ENCODE results near the gene ZNRF4.
A peak's percentile ranks its signal among the peaks of the same experiment; 100 is the strongest.
"Not testable (repeated sequence)": the region's sequence is repeated elsewhere in the genome, so short reads cannot be mapped to it uniquely, and the experiment has no call there.

The ZNRF4 gene

DNA sequence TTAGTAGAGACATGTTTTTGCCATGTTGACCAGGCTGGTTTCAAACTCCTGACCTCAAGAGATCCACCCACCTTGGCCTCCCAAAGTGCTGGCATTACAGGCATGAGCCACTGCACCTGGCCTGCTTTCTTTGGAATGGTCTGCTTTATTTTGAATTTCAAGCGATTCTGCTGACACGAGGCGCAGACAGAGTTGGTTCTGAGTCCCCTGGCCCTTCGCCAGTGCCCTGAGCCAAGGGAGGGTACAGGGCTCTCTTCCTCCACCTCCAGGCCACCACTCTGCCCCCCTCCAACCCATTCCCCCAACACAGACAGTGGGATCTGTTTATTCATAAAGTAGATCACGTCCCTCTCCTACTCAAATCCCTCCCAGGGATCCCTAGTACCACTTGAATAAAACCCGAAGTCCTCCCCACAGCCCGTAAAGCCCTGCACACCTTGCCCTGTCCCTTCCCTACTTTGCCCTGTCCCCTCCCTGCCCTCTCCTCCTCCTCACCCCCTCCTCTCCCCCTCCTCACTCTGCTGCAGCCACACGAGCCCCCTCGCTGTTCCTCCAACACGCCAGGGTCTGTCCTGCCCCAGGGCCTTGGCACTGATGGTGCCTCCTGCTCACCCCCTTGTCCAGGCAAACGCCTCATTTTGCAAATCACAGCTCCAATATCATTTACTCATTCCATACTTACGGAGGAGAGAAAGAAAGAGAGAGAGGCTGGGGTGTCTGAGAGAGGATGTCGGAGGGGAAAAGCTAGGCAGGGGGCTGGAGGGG, 22.4 kb downstream of the ZNRF4 start:
- no peak for DNase-seq (ENCODE audit: low spot score)

DNA sequence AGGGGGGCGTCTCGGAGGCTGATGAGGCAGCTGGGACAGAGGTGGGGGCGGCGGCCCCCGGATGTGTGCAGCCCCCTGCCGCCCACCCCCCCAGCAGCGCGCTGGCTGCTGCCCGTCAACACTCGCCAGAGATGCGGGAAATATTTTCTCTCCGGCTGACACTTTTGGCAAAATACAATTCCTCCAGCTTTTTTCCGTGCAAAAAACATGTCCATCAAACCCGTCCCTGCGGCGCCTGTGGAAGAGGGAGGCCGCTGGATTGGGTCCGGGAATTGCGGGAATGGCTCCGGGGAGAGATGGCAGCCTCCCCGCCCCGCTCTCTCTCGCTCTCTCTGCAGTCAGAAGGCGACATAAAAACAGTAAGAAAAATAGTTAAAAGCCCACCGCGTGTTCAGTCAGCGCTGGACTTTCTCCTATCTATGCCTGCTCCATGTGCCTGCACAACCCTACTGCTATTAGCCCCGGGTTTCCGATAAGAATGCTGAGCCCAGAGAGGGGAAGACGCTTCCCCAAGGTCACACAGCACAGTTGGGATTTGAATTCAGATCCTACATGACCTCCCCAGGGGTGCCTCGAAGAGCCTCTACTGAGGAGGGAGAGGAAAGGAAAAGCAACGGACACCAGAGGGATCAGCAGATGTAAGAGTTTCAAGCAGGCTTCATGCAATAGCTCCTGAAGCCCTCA, 23.2 kb downstream of the ZNRF4 start:
- no peak for DNase-seq (ENCODE audit: low spot score)

DNA sequence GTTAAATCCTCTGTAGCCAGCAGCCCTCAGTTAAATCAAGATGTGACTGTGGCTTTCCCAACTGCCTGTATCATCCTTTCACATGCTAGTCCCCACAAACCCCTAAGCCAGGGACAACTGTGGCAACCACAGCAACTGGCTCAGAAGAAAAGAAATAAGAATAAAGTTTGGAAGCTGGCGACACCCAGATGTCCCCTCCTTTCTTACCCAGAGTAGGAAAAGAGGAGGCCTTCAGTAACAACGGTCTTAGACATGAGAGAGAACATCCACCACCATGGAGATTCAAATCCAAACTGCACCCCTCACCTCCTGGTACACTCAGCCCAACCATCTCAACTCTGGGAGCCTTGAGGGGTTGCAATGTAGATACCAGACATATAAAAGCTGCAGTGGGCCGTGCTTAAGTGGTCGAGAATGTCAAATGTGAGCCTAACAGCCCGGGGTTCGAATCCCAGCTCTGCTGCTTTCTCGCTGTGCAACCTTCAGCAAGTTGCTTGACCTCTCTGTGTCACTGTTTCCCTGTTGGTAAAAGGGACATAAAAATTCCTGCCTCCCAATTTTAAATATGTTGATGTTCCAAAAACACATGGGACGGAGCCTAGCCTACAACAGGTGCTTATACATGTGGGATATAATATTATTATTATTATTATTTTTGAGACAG, 23.8 kb downstream of the ZNRF4 start:
- no peak for DNase-seq (ENCODE audit: low spot score)

DNA sequence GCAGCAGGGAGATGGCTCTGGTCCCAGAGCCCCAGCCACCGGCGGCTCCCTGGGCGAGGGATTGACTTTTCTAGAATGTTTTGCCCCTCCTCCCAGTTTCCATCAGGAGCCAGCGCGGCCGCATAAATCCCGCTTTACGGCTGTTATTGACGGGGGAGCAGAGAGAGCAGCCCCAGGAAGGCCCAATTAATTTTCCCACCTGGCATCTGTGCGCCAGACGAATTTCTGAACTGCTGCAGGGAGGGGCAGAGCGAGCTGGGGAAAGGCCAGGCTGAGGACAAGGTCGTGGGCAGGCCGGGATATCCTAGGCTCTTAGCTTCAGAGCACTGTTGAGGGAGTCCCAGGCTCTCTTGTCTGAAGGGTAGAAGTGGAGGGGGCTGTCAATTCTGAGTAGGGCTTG, 24.7 kb downstream of the ZNRF4 start:
- DNase-seq (ENCODE audit: low spot score): no peak

DNA sequence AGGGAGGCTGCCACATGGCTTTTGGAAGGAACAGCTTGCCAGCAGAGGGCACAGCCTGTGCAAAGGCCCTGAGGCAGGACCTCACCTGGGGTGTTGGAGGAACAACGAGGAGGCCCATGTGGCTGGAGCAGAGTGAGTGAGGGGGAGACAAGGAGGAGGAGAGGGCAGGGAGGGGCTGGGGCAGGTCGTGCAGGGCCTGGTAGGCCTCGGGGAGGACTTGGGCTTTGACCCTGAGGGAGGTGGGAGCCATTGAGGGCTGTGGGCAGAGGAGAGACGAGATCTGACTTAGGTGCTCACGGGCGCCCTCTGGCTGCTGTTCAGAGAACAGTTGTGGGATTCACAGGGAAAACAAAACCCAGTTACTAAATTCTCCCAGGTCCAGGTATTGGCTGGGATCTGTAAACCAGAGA, 25.2 kb downstream of the ZNRF4 start:
- peak; percentile 18 for DNase-seq (ENCODE audit: low spot score)

DNA sequence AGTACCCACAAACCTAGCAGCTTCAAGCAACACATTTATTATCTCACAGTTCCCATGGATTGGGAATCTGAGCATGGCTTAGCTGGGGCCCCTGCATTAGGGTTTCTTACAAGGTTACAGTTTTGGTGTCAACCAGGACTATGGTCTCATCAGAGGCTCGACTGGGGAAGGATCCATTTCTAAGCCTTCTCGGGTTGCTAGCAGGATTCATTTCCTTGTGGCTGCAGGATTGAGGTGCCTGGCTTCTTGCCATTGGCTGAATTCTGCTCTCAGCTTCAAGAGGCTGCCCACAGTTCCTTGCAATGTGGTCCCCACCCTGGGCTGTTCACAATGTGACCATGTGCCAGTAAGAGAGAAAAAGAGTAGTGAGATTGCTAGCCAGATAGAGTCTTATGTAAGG, 26.7 kb downstream of the ZNRF4 start:
- DNase-seq (ENCODE audit: low spot score): no peak

DNA sequence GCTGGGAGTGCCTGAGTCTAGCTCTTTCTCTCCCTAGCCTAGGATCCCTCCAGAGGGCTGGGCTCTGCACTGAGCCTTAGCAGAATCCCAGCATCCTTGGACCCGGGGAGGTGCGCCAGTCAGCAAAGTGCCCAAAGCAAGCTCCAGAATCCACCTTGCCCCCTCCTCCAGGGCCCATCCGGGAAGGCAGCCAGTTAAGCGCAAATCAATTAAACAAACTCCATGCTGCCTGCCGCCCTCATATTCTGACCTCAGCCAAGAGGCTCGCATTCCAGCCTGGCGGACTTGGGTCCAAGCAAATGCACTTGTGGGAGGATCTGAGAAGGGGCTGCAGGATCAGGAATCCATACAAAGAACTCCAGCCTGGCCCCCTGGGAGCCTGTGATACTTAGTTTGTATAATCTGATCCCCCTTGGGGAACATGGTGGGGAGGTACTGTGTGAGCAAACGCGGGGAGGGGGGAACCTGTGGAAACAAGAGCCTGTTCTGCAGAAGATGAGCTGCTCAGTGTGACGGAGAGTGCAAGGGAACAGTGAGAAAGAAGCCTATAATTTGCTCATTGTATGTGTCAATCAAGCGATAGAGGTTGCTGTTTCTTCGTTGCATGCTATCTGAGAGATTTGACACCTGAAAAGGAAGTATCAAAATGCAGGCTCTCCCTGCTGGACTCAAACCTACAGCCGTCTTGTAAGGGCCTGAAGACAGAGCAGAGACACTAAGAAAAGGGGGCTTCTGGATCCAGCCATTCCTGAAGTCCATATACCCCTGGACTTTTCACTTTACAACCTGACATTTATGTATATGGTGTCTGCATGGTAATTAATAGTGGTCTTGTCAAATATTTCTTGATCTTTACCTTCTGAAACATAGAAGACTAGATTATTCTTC, 29.4 kb downstream of the ZNRF4 start:
- DNase-seq (ENCODE audit: low spot score): no peak

DNA sequence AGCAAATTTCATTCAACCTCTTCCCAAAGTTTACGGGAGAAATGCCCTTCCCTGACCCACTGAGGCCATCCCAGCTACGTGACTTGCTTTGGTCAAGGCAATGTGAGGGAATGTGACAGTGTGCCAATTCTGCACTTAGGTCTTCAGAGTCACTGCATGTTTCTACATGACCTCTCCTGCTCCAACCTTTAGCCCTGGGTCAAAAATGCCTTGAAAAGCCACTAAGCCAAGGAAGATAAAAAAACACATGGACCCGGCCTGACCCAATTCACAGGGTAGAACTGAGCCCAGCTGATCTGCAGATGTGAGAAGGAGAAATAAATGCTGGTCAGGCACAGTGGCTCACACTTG, 30.0 kb downstream of the ZNRF4 start:
- DNase-seq (ENCODE audit: low spot score): no peak

DNA sequence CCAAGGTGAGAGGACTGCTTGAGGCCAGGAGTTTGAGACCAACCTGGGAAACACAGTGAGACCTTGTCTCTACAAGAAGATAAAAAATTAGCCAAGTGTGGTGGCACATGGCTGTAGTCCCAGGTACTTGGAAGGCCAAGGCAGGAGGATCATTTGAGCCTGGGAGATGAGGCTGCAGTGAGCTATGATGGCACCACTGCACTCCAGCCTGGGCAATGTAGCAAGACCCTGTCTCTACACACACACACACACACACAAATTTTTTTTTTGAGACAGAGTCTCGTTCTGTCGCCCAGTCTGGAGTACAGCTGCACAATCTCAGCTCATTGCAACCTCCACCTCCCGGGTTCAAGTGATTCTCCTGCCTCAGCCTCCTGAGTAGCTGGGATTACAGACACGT, 30.4 kb downstream of the ZNRF4 start:
- not testable (repeated sequence) for DNase-seq (ENCODE audit: low spot score)

DNA sequence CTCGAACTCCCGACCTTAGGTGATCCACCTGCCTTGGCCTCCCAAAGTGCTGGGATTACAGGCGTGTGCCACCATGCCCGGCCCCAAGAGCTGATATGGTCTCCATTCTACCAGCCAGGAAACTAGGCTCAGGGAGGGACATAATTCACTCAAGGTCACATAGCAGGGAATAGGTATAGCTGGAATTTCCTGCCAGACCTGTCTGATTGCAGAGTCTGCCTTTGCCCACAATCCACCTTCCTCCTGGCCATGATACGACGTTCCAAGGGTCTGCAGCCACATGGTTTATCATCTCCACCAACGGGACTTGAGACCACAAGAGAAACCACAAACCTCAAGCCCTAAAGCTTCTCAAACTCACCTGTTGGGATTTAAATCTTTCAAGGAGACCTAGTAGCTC, 32.0 kb downstream of the ZNRF4 start:
- no peak for DNase-seq (ENCODE audit: low spot score)

DNA sequence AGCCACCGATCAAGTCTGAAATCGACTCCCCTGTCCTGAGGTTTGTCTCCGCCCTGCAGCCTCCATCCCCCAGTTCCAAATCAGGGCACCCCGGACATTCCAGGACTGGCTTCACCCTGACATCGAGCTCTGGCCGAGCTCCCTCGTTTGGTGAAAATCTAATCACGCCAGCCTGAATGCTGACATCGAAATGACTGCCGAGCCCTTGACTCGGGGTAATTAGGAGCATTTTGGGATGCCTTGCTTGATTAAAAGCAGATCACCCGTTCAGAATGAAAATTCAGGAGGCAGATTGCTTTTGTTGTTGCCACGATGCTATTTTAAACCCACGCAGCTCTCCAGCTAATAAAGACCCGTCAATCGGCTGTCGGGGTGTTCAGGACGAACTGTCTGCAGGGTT, 34.3 kb downstream of the ZNRF4 start:
- no peak for DNase-seq (ENCODE audit: low spot score)

DNA sequence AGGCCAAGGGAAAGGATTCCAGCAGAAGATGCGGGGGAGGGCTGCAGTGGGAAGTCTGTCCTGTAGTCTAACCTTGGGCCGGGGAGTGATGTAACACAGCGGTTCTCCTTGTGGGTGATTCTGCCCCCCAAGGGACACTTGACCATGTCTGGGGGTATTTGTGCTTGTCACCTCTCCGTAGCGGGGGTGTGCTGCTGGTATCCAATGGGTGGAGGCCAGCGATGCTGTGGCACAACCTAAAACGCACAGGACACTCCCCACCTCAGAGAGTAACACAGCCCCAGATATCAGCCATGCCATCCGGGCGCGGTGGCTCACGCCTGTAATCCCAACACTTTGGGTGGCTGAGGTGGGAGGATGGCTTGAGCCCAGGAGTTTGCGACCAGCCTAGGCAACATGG, 36.3 kb downstream of the ZNRF4 start:
- DNase-seq (ENCODE audit: low spot score): no peak

DNA sequence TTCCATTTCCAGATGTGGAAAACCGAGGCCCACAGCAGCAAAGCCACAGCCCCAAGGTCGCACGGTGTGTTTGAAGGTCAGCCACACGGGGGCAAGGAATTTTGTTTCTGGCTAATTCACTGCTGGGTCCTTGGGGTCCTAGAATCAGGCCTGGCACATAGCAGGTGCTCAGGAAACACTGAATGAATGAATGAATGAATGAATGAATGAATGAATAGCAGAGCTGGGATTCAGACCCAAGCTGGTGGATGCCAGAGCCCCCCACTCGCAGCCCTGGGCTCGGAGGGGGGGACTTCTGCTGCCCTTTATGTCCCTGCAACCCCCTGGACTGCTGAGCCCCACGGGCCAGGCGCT, 37.0 kb downstream of the ZNRF4 start:
- no peak for DNase-seq (ENCODE audit: low spot score)

DNA sequence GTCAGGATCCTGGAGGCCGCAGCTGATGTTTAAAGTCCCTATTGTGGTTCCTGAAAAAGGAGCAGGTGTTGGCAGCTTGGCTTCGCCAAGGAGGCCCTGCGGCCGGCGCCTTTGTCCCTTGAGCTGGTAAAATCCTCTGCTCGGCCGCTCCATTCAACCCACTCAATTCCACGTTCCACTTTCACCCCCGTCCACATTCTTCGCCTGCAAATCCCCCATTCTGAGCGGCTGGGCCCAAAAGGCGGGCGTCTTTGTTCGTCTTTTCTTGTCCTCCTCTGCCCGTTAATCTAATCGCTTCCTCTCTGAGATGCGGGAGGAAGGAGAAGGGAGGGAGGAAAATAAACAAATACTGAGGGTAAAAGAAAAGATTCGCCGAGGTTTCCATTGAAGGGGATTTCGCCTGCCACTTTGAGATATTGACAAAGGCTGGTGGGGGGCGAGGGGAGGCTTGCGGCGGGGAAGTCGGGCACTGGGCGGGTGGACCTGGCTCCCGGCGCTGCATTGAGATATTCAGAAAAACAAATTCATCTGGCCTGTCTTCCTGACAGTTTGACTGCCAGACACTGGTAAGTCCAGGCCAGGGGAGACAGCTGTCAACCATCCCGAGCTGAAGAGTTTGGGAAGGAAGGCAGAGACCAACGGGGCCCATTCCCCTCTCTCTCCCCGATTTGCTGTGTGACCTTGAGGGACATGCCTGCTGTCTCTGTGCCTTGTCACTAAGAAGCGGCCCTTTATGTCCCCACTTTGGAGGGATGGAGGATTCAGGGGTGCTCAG, 37.6 kb downstream of the ZNRF4 start:
- no peak for DNase-seq (ENCODE audit: low spot score)

DNA sequence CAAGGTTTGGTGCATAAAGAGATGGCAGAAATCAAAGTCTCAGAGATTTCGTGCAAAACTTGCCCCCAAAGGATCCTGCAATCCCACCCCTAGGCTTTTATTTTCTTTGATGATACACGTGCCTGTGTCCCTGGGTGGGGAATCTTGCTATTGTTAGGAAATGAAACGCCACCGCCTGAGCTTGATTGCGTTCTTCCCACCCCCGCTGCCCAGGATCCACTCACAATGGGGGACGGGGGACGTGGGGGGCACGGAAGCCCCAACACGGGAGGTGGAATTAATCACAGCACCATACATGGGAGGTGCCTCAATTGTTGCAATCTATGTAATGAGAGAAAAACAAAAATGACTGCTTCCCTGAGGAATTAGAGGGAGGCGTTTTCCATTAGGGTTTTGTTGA, 39.6 kb downstream of the ZNRF4 start:
- DNase-seq (ENCODE audit: low spot score): no peak

DNA sequence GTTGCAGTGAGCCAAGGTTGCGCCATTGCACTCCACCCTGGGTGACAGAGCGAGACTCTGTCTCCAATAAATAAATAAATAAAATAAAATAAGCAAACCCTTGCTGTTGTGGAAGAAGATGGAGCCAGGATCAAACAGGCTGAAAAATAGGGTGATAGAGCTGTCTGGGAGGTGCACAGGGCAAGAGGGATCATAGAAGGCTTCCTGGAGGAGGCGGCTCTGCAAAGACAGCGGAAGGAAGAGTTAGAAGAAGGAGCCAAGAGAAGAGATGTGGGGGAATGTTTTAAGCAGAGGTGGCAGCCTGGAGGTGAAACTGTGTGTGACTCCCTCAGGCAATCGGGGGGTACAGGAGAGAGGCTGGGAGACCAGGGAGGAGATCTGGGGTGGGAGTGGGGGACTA, 40.6 kb downstream of the ZNRF4 start:
- DNase-seq (ENCODE audit: low spot score): no peak

DNA sequence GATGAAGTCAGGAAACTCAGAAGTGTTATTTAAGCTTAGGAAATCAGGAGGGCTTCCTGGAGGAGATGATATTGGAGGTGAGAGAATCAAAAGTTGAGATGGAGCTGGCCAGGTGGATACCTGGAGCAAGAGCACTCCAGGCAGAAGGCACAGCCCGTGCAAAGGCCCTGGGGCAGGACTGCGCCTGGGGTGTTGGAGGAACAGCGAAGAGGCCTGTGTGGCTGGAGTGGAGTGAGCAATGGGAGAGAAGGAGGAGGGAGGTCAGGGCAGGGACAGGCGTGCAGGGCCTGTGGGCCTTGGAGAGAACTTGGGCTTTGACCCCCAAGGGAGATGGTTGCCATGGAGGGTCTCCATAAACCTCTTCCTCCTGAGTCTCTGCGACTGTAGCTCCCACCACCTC, 42.1 kb downstream of the ZNRF4 start:
- no peak for DNase-seq (ENCODE audit: low spot score)

DNA sequence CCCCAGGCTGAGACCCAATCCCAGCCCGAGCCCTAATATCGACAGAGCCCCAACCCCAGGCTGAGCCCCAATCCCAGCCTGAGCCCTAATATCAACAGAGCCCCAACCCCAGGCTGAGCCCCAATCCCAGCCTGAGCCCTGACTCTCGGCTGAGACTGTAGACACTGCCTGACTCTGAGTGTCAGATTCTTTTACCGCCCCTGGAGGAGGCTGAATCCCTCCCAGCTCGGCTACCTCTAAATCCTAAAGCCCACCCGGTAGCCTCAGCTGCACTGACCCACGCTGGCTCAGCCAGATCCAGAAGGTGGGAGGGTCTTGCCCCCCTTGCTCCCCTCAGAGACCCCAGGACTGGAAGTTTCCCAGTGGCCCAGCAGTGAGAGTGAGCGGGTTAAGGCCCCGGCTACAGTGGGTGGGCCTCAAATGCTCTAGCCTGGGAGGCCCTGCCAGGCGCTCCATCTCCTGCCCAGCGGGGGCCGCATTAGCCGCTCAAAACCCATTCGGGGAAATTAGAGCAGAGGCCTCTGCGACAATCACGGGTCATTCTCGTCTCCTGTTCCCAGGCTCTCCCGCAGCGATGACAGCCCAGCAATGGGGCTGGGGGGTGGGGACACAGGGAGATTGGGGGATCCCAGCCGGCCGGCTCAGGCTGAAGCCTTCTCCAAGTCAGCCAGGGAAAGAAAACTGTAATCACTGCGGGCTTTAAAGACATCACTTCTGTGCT, 43.8 kb downstream of the ZNRF4 start:
- DNase-seq (ENCODE audit: low spot score): no peak

DNA sequence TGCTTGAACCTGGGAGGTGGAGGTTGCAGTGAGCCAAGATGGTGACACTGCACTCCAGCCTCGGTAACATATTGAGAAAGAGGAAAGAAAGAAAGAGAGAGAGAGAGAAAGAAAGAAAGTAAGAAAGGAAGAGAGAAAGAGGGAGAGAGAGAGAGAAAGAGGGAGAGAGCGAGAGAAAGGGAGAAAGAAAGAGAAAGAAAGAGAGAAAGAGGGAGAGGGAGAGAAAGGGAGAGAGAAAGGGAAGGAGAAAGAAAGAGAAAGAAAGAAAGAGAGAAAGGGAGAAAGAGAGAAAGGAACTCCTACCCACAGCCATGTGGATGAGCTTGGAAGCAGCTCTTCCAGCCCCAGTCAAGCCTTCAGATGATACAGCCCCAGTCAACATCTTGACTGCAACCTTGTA, 46.7 kb downstream of the ZNRF4 start:
- no peak for DNase-seq (ENCODE audit: low spot score)

DNA sequence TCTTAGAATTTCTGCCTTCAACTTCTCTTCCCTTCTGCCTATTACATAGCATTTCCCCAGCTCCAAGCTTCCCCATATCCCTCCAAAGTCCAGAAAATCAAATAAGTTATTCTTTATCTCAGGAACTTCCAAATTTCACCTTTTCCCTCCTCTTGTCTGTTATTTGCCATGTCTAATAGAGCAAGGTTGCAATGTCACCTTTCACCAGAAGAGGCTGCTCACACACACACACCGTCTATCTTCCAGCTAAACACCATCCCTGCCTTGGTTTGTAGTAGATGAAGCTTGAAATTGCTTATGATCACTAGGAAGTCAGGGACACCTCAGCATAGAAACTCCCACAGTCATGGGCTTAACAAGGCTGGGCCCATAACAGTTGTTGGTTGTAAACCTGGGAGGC, 48.4 kb downstream of the ZNRF4 start:
- DNase-seq (ENCODE audit: low spot score): no peak

DNA sequence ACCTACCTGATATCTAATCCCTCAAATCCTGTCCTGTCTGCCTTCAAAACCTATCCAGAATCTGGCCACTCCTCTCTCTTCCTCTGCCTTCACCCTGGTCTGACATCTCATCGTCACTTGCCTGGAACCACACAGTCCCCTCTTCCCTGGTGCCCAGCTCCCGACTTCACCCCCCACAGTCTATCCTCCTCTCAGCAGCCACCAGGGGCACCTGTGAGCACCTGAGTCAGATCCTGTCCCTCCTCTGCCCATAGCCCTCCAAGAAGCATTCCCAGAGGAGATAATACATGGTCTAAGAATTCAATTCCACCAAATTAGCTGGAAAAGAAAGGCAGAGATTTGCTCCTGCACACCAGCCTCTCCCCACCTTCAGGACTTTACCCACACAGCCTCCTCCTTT, 48.9 kb downstream of the ZNRF4 start:
- DNase-seq (ENCODE audit: low spot score): no peak

Measured in activated CD4-positive, alpha-beta T cell treated with anti-CD3 and anti-CD28 coated beads, Interleukin-2, Interleukin-4, amounts not matched to agents 100 ng/mL and 50 ng/mL, durations not matched to agents 16 hours and 8 hours (primary cell).